K562 (cell line): ENCODE results near the gene MAGI2. TPM values are rescaled to one million over a fixed set of nuclear protein-coding genes. Genes with fewer than 3 reads are reported as not detected.

Experiments
- ATAC-seq: fragments of 200-7000 bp; cut with Tn5 transposase; 3 replicates; pipeline ENCODE4 v1.9.1; 2020; ENCODE audit warnings: moderate library complexity
- BruUV-seq: library from RNA; stranded (reverse); fragments of 400-500 nt; replicated peaks from 2 replicates; lab custom pipeline; 2021; lab: Mats Ljungman, UMichigan
- CTCF ChIA-PET: fragments of 300-600 bp; formaldehyde crosslinking; extraction: SDS; loops from one replicate; lab custom pipeline; 2021; ENCODE audit warnings: low intra/inter-chr PET ratio; lab: Yijun Ruan, JAX
- POLR2A ChIA-PET: fragments of 300-600, 350-650 bp; sonication (Branson Sonifier 250); formaldehyde crosslinking; extraction: SDS; loops from one replicate; lab custom pipeline; 2021; ENCODE audit warnings: antibody characterized with exemption, inconsistent platforms; lab: Yijun Ruan, JAX
- DNase-seq, 4 experiments: peaks; one replicate each; pipeline versions ENCODE4 v3.0.0 to v3.0.0-alpha.2; 2011 to 2018; ENCODE audit warnings: low spot score in 3 of 4, mixed read lengths in 3 of 4; ENCODE audit errors: extremely low read depth in 1 of 4
- FAIRE-seq: peaks from 2 replicates; lab custom pipeline; 2011; peaks lifted over from hg19 to GRCh38; lab: Jason Lieb, UNC
- H2AFZ ChIP-seq: 2 replicates; pipeline ENCODE4 v1.6.0; 2011; ENCODE audit warnings: low read depth, low read length, control low read depth, inconsistent platforms
- H3K27ac ChIP-seq: fragments of 200-600 bp; 3 replicates; pipeline ENCODE4 v1.8.0; 2011; ENCODE audit warnings: low read depth, mild to moderate bottlenecking, control low read depth, inconsistent platforms, low read length, moderate library complexity, mixed read lengths; ENCODE audit errors: extremely low read depth
- H3K27me3 ChIP-seq, 2 experiments: fragments of 300-600 bp in 1 of 2; 2 replicates in 1 of 2; 3 replicates in 1 of 2; pipeline versions ENCODE4 v1.6.0 to v1.8.0; 2011; ENCODE audit warnings: inconsistent platforms in 2 of 2, low read length in 2 of 2, mild to moderate bottlenecking in 1 of 2, mixed read lengths in 1 of 2, moderate library complexity in 1 of 2; ENCODE audit not compliant: control insufficient read depth in 2 of 2, insufficient read depth in 2 of 2
- H3K36me3 ChIP-seq: fragments of 300-600 bp; 3 replicates; pipeline ENCODE4 v1.8.0; 2011; ENCODE audit warnings: mild to moderate bottlenecking, low read length, inconsistent platforms; ENCODE audit not compliant: control insufficient read depth, insufficient read depth
- H3K4me1 ChIP-seq, 2 experiments: fragments of 200-600 bp in 1 of 2; replicated peaks in 1 of 2; 2 replicates in 1 of 2; 3 replicates in 1 of 2; pipeline versions ENCODE4 v1.5.1 to v1.8.0; 2011; ENCODE audit warnings: inconsistent platforms in 2 of 2, low read length in 2 of 2, mild to moderate bottlenecking in 1 of 2, mixed read lengths in 1 of 2, moderate library complexity in 1 of 2; ENCODE audit not compliant: control insufficient read depth in 2 of 2, insufficient read depth in 2 of 2
- H3K4me2 ChIP-seq: 2 replicates; pipeline ENCODE4 v1.6.1; 2011; ENCODE audit warnings: low read length, control low read depth, inconsistent platforms, mixed read lengths; ENCODE audit not compliant: insufficient read depth
- H3K4me3 ChIP-seq: fragments of 200-600 bp; sonication (generic), shearing (Covaris generic); 2 replicates; pipeline ENCODE4 v1.5.1; 2016; ENCODE audit warnings: control low read depth, inconsistent platforms
- H3K79me2 ChIP-seq: fragments of 200-600 bp; 3 replicates; pipeline ENCODE4 v1.8.0; 2011; ENCODE audit warnings: low read length, inconsistent platforms; ENCODE audit not compliant: control insufficient read depth, insufficient read depth
- H3K9ac ChIP-seq, 2 experiments: 2 replicates each; pipeline versions ENCODE4 v1.6.0 to v1.6.1; 2011; ENCODE audit warnings: low read depth in 2 of 2, low read length in 2 of 2, control low read depth in 1 of 2, inconsistent platforms in 1 of 2, mild to moderate bottlenecking in 1 of 2, mixed read lengths in 1 of 2; ENCODE audit not compliant: insufficient read depth in 1 of 2
- H3K9me1 ChIP-seq: one replicate; pipeline ENCODE4 v1.6.0; 2011; ENCODE audit warnings: inconsistent platforms, mild to moderate bottlenecking, low read length, moderate library complexity; ENCODE audit not compliant: control insufficient read depth, insufficient read depth
- H3K9me3 ChIP-seq: replicated peaks from 2 replicates; pipeline ENCODE4 v1.5.1; 2011; ENCODE audit warnings: low read depth, low read length, inconsistent platforms; ENCODE audit not compliant: control insufficient read depth, insufficient read depth
- H4K20me1 ChIP-seq: replicated peaks from 2 replicates; pipeline ENCODE4 v1.6.1; 2011; ENCODE audit warnings: low read length, inconsistent platforms, mixed read lengths; ENCODE audit not compliant: control insufficient read depth, insufficient read depth
- HDGF ChIP-seq: fragments of 450-650 bp; IDR thresholded peaks from 2 replicates; pipeline ENCODE4 v1.6.1; 2016
- MCM5 ChIP-seq: fragments of 450-650 bp; IDR thresholded peaks from 2 replicates; pipeline ENCODE4 v1.6.1; 2016; ENCODE audit warnings: low read depth
- MCM7 ChIP-seq, 2 experiments: fragments of 450-650 bp; IDR thresholded peaks; 2 replicates each; pipeline ENCODE4 v1.6.1; 2016 to 2018
- NFRKB ChIP-seq: fragments of 450-650 bp; IDR thresholded peaks from 2 replicates; pipeline ENCODE4 v1.6.1; 2016; ENCODE audit warnings: low read depth
- NR1H2 ChIP-seq: sonication (generic); formaldehyde crosslinking; IDR thresholded peaks from 2 replicates; pipeline ENCODE4 v1.4.0; 2020; ENCODE audit warnings: mild to moderate bottlenecking, missing genetic modification reagents
- NR3C1 ChIP-seq: sonication (generic); formaldehyde crosslinking; IDR thresholded peaks from 2 replicates; pipeline ENCODE4 v1.8.1; 2022; ENCODE audit warnings: missing genetic modification reagents
- RAD51 ChIP-seq: fragments of 450-650 bp; IDR thresholded peaks from 2 replicates; pipeline ENCODE4 v1.7.1; 2016; ENCODE audit warnings: low read depth, mild to moderate bottlenecking, borderline replicate concordance
- SNIP1 ChIP-seq: fragments of 450-650 bp; IDR thresholded peaks from 2 replicates; pipeline ENCODE4 v1.7.1; 2017; ENCODE audit warnings: low read depth, mild to moderate bottlenecking
- SRSF3 ChIP-seq: fragments of 200-400 bp; formaldehyde crosslinking; IDR thresholded peaks from 2 replicates; pipeline ENCODE4 v1.6.1; 2016; ENCODE audit warnings: mild to moderate bottlenecking, low read length, moderate library complexity; ENCODE audit not compliant: insufficient read depth
- ZNF551 ChIP-seq: fragments of 250-450 bp; sonication (Bioruptor Pico); IDR thresholded peaks from 2 replicates; pipeline ENCODE4 v1.5.0; 2021; ENCODE audit warnings: mild to moderate bottlenecking, moderate library complexity
- WGBS: fragments of 100-300 bp; shearing (Covaris generic); methylation state at CpG from one replicate; pipeline ENCODE4 v1.1.6; 2016; ENCODE audit warnings: low coverage, mixed read lengths; ENCODE audit not compliant: insufficient coverage; ENCODE audit errors: missing lambda C conversion rate; 5-methylcytosine and 5-hydroxymethylcytosine counted together
- in situ Hi-C: fragments of 300-500 bp; cut with MboI; formaldehyde crosslinking; loops from 4 replicates; pipeline ENCODE4 v1.15.0; 2018; ENCODE audit warnings: inconsistent platforms, mixed read lengths
- intact Hi-C: fragments of 100-400 bp; cut with micrococcal nuclease; formaldehyde crosslinking; loops from 2 replicates; pipeline ENCODE4 v1.14.2; 2022
- polyA plus RNA-seq, 8 experiments: library from polyadenylated mRNA; depleted of rRNA in 4 of 8; stranded (reverse) in 5 of 8; unstranded in 3 of 8; fragments of >200 nt; fragmentation: Nextera tagmentation in 2 of 8; fragmentation: Illumina TruSeq in 1 of 8; extraction: Ambion mirVana in 2 of 8; extraction: Trizol in 1 of 8; gene quantifications; 2 replicates each; pipeline versions ENCODE4 v1.2.1 to v1.2.3, GENCODE V29; 2011 to 2014; ENCODE audit warnings: inconsistent platforms in 1 of 8, missing spikeins in 1 of 8
- total RNA-seq, 7 experiments: library from RNA; depleted of rRNA in 6 of 7; stranded (reverse); fragments of >200 nt in 6 of 7; fragmentation: Illumina TruSeq in 2 of 7; extraction: Trizol in 2 of 7; gene quantifications; 2 replicates each; pipeline versions ENCODE4 v1.2.1 to v1.2.3, GENCODE V29; 2011 to 2021; ENCODE audit warnings: low replicate concordance in 1 of 7
- TF ChIP-seq, protein P1 (sequence below), 2 experiments: fragments of 150-350 bp in 1 of 2; IDR thresholded peaks; 2 replicates each; pipeline ENCODE4 v1.6.1; 2012 to 2016; ENCODE audit warnings: low read depth in 2 of 2, low read length in 2 of 2, mild to moderate bottlenecking in 1 of 2, moderate library complexity in 1 of 2
- TF ChIP-seq, protein P2 (sequence below): fragments of 150-350 bp; conservative IDR thresholded peaks from 2 replicates; pipeline ENCODE4 v1.6.1; 2014; ENCODE audit warnings: low read length

The MAGI2 gene
- total and polyA plus RNA-seq, 9 of the 15 experiments (the other 6 are each of a cell fraction or from before 2014, with no cell fraction given) = 0.27 to 1.4 (median 0.70) TPM

DNA sequence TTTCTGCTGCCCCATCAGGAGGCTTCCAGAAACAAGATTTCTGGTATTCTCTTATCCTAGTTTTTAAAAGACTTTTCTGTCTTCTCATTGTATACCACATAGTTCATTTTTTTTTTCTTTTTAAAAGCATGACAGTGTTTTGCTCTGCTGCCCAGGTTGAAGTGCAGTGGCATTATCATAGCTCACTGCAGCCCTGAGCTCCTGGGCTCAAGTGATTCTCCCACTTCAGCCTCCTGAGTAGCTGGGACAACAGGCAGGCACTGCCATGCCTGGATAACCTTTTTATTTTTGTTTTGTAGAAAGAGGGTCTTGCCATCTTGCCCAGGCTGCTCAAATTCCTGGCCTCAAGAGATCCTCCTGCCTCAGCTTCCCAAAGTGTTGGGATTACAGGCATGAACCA is 757.6 kb downstream of the MAGI2 start:
- no peak for FAIRE-seq
- no peaks in the 10 kb centered on the region for H4K20me1 ChIP-seq
- no TSS peak for BruUV-seq
- H3K79me2 ChIP-seq = no peaks in the 10 kb centered on the region
- POLR2A ChIA-PET = no interaction called here
- intact Hi-C loops (no loop called here), in situ Hi-C loops (no loop called here)
- H3K9me1 ChIP-seq = no peaks in the 10 kb centered on the region
- TF ChIP-seq HDGF (no peak), MCM5 (no peak)
- TF ChIP-seq, all 486 proteins: peak for 0
- H3K27me3 ChIP-seq = no peaks in the 10 kb centered on the region
- no peak overlapping the region for H2AFZ ChIP-seq
- DNase-seq (no peak), ATAC-seq (no peak)
- H3K36me3 ChIP-seq = no peaks in the 10 kb centered on the region
- no peak overlapping the region for H3K9ac ChIP-seq
- H3K27ac ChIP-seq = no peak overlapping the region
- H3K4me2 ChIP-seq = no peak overlapping the region
- no peaks in the 10 kb centered on the region for H3K9me3 ChIP-seq
- no peak overlapping the region for H3K4me3 ChIP-seq
- H3K4me1 ChIP-seq = no peaks in the 10 kb centered on the region
- CTCF ChIA-PET = no interaction called here

DNA sequence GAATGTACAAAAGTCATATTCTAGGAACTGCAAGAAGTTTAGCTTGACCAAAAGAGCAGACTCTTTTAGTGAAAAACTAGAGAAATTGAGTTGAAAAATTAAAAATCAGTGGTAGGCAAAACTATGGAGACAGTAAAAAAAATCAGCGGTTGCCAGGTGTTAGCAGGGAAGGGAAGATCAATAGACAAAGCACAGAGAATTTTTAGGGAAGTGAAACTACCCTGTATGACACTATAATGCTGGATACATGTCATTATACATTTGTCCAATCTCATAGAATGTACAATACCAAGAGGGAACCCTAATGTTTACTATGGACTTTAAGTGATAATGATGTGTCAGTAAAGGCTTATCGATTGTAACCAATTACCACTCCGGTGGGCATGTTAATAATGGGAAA is 761.9 kb downstream of the MAGI2 start:
- Histone ChIP-seq H3K4me2 (no peak overlapping the region), H3K4me1 (no peaks in the 10 kb centered on the region), H4K20me1 (no peaks in the 10 kb centered on the region), H3K9me3 (no peaks in the 10 kb centered on the region), H3K9ac (no peak overlapping the region), H2AFZ (no peak overlapping the region), H3K4me3 (no peak overlapping the region), H3K79me2 (no peaks in the 10 kb centered on the region), H3K36me3 (no peaks in the 10 kb centered on the region), H3K27me3 (no peaks in the 10 kb centered on the region), H3K9me1 (no peaks in the 10 kb centered on the region), H3K27ac (no peak overlapping the region)
- CTCF ChIA-PET = no interaction called here
- WGBS = 1% methylated on average over 3 of the region's 3 CpGs
- POLR2A ChIA-PET = interaction anchor here (0.7 kb wide), 1 partner anchor 219 kb away, joined by 3 read pairs; no protein-coding TSS in a partner anchor
- no peak for ATAC-seq
- in situ Hi-C loops = no loop called here
- no peak for FAIRE-seq
- DNase-seq = no peak
- BruUV-seq = no TSS peak
- intact Hi-C loops = no loop called here
- TF ChIP-seq, protein P1, sequence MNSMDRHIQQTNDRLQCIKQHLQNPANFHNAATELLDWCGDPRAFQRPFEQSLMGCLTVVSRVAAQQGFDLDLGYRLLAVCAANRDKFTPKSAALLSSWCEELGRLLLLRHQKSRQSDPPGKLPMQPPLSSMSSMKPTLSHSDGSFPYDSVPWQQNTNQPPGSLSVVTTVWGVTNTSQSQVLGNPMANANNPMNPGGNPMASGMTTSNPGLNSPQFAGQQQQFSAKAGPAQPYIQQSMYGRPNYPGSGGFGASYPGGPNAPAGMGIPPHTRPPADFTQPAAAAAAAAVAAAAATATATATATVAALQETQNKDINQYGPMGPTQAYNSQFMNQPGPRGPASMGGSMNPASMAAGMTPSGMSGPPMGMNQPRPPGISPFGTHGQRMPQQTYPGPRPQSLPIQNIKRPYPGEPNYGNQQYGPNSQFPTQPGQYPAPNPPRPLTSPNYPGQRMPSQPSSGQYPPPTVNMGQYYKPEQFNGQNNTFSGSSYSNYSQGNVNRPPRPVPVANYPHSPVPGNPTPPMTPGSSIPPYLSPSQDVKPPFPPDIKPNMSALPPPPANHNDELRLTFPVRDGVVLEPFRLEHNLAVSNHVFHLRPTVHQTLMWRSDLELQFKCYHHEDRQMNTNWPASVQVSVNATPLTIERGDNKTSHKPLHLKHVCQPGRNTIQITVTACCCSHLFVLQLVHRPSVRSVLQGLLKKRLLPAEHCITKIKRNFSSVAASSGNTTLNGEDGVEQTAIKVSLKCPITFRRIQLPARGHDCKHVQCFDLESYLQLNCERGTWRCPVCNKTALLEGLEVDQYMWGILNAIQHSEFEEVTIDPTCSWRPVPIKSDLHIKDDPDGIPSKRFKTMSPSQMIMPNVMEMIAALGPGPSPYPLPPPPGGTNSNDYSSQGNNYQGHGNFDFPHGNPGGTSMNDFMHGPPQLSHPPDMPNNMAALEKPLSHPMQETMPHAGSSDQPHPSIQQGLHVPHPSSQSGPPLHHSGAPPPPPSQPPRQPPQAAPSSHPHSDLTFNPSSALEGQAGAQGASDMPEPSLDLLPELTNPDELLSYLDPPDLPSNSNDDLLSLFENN (IDR thresholded peaks at IDR 0.05; ENCODE audit: low read depth in 2 of 2, low read length in 2 of 2) = no peak
- TF ChIP-seq RAD51 = no peak
- TF ChIP-seq SNIP1 = no peak
- no peak for TF ChIP-seq ZNF551 (CRISPR knock-in tag)
- no peak for TF ChIP-seq NR3C1 (CRISPR knock-in tag)
- TF ChIP-seq, protein P2, sequence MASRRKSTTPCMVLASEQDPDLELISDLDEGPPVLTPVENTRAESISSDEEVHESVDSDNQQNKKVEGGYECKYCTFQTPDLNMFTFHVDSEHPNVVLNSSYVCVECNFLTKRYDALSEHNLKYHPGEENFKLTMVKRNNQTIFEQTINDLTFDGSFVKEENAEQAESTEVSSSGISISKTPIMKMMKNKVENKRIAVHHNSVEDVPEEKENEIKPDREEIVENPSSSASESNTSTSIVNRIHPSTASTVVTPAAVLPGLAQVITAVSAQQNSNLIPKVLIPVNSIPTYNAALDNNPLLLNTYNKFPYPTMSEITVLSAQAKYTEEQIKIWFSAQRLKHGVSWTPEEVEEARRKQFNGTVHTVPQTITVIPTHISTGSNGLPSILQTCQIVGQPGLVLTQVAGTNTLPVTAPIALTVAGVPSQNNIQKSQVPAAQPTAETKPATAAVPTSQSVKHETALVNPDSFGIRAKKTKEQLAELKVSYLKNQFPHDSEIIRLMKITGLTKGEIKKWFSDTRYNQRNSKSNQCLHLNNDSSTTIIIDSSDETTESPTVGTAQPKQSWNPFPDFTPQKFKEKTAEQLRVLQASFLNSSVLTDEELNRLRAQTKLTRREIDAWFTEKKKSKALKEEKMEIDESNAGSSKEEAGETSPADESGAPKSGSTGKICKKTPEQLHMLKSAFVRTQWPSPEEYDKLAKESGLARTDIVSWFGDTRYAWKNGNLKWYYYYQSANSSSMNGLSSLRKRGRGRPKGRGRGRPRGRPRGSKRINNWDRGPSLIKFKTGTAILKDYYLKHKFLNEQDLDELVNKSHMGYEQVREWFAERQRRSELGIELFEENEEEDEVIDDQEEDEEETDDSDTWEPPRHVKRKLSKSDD = no peak
- no peak for TF ChIP-seq NR1H2 (CRISPR knock-in tag)
- no peak for TF ChIP-seq NFRKB
- no peak for TF ChIP-seq SRSF3
- no peak for TF ChIP-seq MCM7 (IDR thresholded peaks at IDR 0.05)
